GM23338 (cell line): Measurements from ENCODE around the gene DRAXIN. TPM values are rescaled to one million over a fixed set of nuclear protein-coding genes. Genes with fewer than 3 reads are reported as not detected.

Experiments
- ATAC-seq: fragments of 200-7000 bp; cut with Tn5 transposase; 3 replicates; pipeline ENCODE4 v1.9.1; 2020
- DNase-seq: peaks from one replicate; pipeline ENCODE4 v3.0.0-alpha.2; 2015; ENCODE audit warnings: low spot score
- H2AFZ ChIP-seq: fragments of 200-600 bp; sonication (generic); 2 replicates; pipeline ENCODE4 v1.8.0; 2016; ENCODE audit warnings: antibody characterized with exemption, mild to moderate bottlenecking, moderate library complexity
- H3F3A ChIP-seq: fragments of 200-600 bp; sonication (generic); replicated peaks from 2 replicates; pipeline ENCODE4 v1.8.0; 2017; ENCODE audit warnings: antibody characterized with exemption, mixed run types, low read depth
- H3K27ac ChIP-seq: fragments of 200-600 bp; sonication (generic); 2 replicates; pipeline ENCODE4 v1.6.1; 2016; ENCODE audit warnings: low read depth
- H3K27me3 ChIP-seq: fragments of 200-600 bp; sonication (generic); 2 replicates; pipeline ENCODE4 v1.8.0; 2016; ENCODE audit warnings: mild to moderate bottlenecking, mixed run types, moderate library complexity; ENCODE audit not compliant: insufficient read depth
- H3K36me3 ChIP-seq: fragments of 200-600 bp; sonication (generic); 2 replicates; pipeline ENCODE4 v1.8.0; 2016; ENCODE audit warnings: mild to moderate bottlenecking; ENCODE audit not compliant: insufficient read depth
- H3K4me1 ChIP-seq: fragments of 200-600 bp; sonication (generic); 2 replicates; pipeline ENCODE4 v1.8.0; 2016; ENCODE audit warnings: mild to moderate bottlenecking, moderate library complexity; ENCODE audit not compliant: insufficient read depth
- H3K4me2 ChIP-seq: fragments of 200-600 bp; sonication (generic); 2 replicates; pipeline ENCODE4 v1.7.1; 2017; ENCODE audit warnings: mixed run types
- H3K4me3 ChIP-seq: fragments of 200-600 bp; sonication (generic); 2 replicates; pipeline ENCODE4 v1.6.1; 2016; ENCODE audit warnings: mixed run types
- H3K79me2 ChIP-seq: fragments of 200-600 bp; sonication (generic); replicated peaks from 2 replicates; pipeline ENCODE4 v1.8.0; 2017; ENCODE audit warnings: mild to moderate bottlenecking; ENCODE audit not compliant: insufficient read depth
- H3K9me2 ChIP-seq: fragments of 200-600 bp; sonication (generic); 2 replicates; pipeline ENCODE4 v1.8.0; 2017; ENCODE audit not compliant: insufficient read depth
- H4K20me1 ChIP-seq: fragments of 200-600 bp; sonication (generic); replicated peaks from 2 replicates; pipeline ENCODE4 v1.8.0; 2017; ENCODE audit warnings: mild to moderate bottlenecking; ENCODE audit not compliant: insufficient read depth
- H3K27ac Mint-ChIP-seq: 2 replicates; pipeline ENCODE4 v1.8.0; 2020; ENCODE audit warnings: inconsistent platforms, mild to moderate bottlenecking, moderate library complexity, mixed read lengths
- H3K27me3 Mint-ChIP-seq: 3 replicates; pipeline ENCODE4 v1.8.0; 2022; ENCODE audit warnings: low read depth, mild to moderate bottlenecking, moderate library complexity, mixed read lengths, inconsistent platforms; ENCODE audit not compliant: insufficient read depth, poor library complexity
- H3K36me3 Mint-ChIP-seq: 3 replicates; pipeline ENCODE4 v1.8.0; 2021; ENCODE audit warnings: low read depth, mild to moderate bottlenecking, inconsistent platforms, moderate library complexity, mixed read lengths
- H3K4me1 Mint-ChIP-seq: 3 replicates; pipeline ENCODE4 v1.8.0; 2020; ENCODE audit warnings: mild to moderate bottlenecking, inconsistent platforms, mixed read lengths
- H3K4me3 Mint-ChIP-seq: 3 replicates; pipeline ENCODE4 v1.8.0; 2021; ENCODE audit warnings: moderate library complexity, mild to moderate bottlenecking, inconsistent platforms, mixed read lengths
- H3K9me3 Mint-ChIP-seq: 3 replicates; pipeline ENCODE4 v1.8.0; 2020; ENCODE audit warnings: moderate library complexity, mild to moderate bottlenecking, inconsistent platforms, mixed read lengths
- CREB1 ChIP-seq: fragments of 250-450 bp; sonication (Bioruptor Pico); IDR thresholded peaks from 2 replicates; pipeline ENCODE4 v1.5.0; 2020; ENCODE audit warnings: low read depth, mild to moderate bottlenecking, moderate library complexity
- EZH2 ChIP-seq: fragments of 200-600 bp; sonication (generic); IDR thresholded peaks from one replicate; pipeline ENCODE4 v1.8.0; 2017; ENCODE audit warnings: antibody characterized with exemption, mild to moderate bottlenecking, low read depth; ENCODE audit not compliant: unreplicated experiment
- EZH2phosphoT487 ChIP-seq: fragments of 200-600 bp; sonication (generic); IDR thresholded peaks from one replicate; pipeline ENCODE4 v1.8.1; 2018; ENCODE audit warnings: antibody characterized with exemption; ENCODE audit not compliant: unreplicated experiment
- JUNB ChIP-seq: IDR thresholded peaks from one replicate; pipeline ENCODE4 v1.6.1; 2016; ENCODE audit warnings: antibody characterized with exemption; ENCODE audit not compliant: unreplicated experiment
- NANOG ChIP-seq: IDR thresholded peaks from 2 replicates; pipeline ENCODE4 v1.6.1; 2016; ENCODE audit warnings: antibody characterized with exemption, borderline replicate concordance
- POLR2AphosphoS5 ChIP-seq: IDR thresholded peaks from 2 replicates; pipeline ENCODE4 v1.6.1; 2016; ENCODE audit warnings: antibody characterized with exemption, low read depth
- STAT1 ChIP-seq: IDR thresholded peaks from one replicate; pipeline ENCODE4 v1.6.1; 2016; ENCODE audit warnings: antibody characterized with exemption; ENCODE audit not compliant: unreplicated experiment
- ZNF114 ChIP-seq: fragments of 250-450 bp; sonication (Bioruptor Pico); IDR thresholded peaks from 2 replicates; pipeline ENCODE4 v1.5.0; 2020; ENCODE audit warnings: mild to moderate bottlenecking, moderate library complexity
- ZNF331 ChIP-seq: fragments of 250-450 bp; sonication (Bioruptor Pico); IDR thresholded peaks from 2 replicates; pipeline ENCODE4 v1.5.0; 2020; ENCODE audit warnings: low read depth, mild to moderate bottlenecking, moderate library complexity
- polyA plus RNA-seq: library from polyadenylated mRNA; unstranded; fragments of >200 nt; fragmentation: Nextera tagmentation; extraction: Ambion mirVana; gene quantifications from 2 replicates; pipeline ENCODE4 v1.2.1, GENCODE V29; 2016
- total RNA-seq: library from RNA; depleted of rRNA; stranded (reverse); fragments of >200 nt; shearing (Covaris generic); gene quantifications from 2 replicates; pipeline ENCODE4 v1.2.3, GENCODE V29; 2014
- TF ChIP-seq, protein P1 (sequence below): fragments of 250-450 bp; sonication (Bioruptor Pico); IDR thresholded peaks from 2 replicates; pipeline ENCODE4 v1.5.0; 2020; ENCODE audit warnings: mild to moderate bottlenecking, moderate library complexity
- TF ChIP-seq, protein P2 (sequence below), 2 experiments: fragments of 200-600 bp in 1 of 2; sonication (generic) in 1 of 2; conservative IDR thresholded peaks; 2 replicates each; pipeline versions ENCODE4 v1.5.1 to v1.6.1; 2016 to 2017; ENCODE audit warnings: antibody characterized with exemption in 2 of 2, low read depth in 2 of 2, mild to moderate bottlenecking in 2 of 2, moderate library complexity in 1 of 2
- TF ChIP-seq, protein P3 (sequence below): IDR thresholded peaks from 2 replicates; pipeline ENCODE4 v1.6.1; 2016; ENCODE audit warnings: antibody characterized with exemption
- TF ChIP-seq, protein P4 (sequence below): IDR thresholded peaks from one replicate; pipeline ENCODE4 v1.6.1; 2018; ENCODE audit warnings: antibody characterized with exemption; ENCODE audit not compliant: unreplicated experiment

DRAXIN gene
- total and polyA plus RNA-seq, 2 experiments from 2014 or later, result 7.6 to 23.0 TPM

DNA sequence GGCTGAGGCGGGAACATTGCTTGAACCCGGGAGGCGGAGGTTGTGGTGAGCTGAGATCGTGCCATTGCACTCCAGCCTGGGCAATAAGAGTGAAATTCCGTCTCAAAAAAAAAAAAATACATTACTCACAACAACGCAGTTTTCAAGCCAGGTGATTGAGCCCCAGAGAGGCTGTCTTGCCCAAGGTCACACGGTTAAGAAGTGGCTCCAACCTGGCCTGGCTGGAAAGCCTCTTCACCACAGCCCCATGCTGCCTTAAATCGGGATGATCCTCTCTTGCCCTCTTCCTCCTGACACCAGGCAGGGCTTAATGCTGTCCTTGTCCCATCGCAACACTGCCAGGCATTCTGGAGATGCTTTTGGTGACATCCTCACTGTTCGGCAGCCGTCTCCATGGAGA is 21.6 kb downstream of the DRAXIN start:
- no peak overlapping the region for H3K27ac Mint-ChIP-seq
- 0 out of 2 replicates have a peak, but pooled peaks cover 3% of the 10 kb centered on the region for H3F3A ChIP-seq
- peaks cover 37% of the 10 kb centered on the region for H3K36me3 Mint-ChIP-seq
- H3K4me2 ChIP-seq, result no peak overlapping the region
- H3K36me3 ChIP-seq, result no peaks in the 10 kb centered on the region
- no peaks in the 10 kb centered on the region for H3K9me2 ChIP-seq
- no peak overlapping the region for H3K4me3 ChIP-seq
- DNase-seq, result no peak
- H3K27me3 ChIP-seq, result no peaks in the 10 kb centered on the region
- no peaks in the 10 kb centered on the region; the same call in 1 of the 2 replicates for H4K20me1 ChIP-seq
- no peak overlapping the region for H3K4me3 Mint-ChIP-seq
- TF ChIP-seq EZH2 (no peak), ZNF331 (CRISPR knock-in tag) (no peak), POLR2AphosphoS5 (no peak), ZNF114 (CRISPR knock-in tag) (no peak), STAT1 (no peak), JUNB (no peak), NANOG (no peak), EZH2phosphoT487 (no peak), CREB1 (no peak)
- TF ChIP-seq, protein P1, sequence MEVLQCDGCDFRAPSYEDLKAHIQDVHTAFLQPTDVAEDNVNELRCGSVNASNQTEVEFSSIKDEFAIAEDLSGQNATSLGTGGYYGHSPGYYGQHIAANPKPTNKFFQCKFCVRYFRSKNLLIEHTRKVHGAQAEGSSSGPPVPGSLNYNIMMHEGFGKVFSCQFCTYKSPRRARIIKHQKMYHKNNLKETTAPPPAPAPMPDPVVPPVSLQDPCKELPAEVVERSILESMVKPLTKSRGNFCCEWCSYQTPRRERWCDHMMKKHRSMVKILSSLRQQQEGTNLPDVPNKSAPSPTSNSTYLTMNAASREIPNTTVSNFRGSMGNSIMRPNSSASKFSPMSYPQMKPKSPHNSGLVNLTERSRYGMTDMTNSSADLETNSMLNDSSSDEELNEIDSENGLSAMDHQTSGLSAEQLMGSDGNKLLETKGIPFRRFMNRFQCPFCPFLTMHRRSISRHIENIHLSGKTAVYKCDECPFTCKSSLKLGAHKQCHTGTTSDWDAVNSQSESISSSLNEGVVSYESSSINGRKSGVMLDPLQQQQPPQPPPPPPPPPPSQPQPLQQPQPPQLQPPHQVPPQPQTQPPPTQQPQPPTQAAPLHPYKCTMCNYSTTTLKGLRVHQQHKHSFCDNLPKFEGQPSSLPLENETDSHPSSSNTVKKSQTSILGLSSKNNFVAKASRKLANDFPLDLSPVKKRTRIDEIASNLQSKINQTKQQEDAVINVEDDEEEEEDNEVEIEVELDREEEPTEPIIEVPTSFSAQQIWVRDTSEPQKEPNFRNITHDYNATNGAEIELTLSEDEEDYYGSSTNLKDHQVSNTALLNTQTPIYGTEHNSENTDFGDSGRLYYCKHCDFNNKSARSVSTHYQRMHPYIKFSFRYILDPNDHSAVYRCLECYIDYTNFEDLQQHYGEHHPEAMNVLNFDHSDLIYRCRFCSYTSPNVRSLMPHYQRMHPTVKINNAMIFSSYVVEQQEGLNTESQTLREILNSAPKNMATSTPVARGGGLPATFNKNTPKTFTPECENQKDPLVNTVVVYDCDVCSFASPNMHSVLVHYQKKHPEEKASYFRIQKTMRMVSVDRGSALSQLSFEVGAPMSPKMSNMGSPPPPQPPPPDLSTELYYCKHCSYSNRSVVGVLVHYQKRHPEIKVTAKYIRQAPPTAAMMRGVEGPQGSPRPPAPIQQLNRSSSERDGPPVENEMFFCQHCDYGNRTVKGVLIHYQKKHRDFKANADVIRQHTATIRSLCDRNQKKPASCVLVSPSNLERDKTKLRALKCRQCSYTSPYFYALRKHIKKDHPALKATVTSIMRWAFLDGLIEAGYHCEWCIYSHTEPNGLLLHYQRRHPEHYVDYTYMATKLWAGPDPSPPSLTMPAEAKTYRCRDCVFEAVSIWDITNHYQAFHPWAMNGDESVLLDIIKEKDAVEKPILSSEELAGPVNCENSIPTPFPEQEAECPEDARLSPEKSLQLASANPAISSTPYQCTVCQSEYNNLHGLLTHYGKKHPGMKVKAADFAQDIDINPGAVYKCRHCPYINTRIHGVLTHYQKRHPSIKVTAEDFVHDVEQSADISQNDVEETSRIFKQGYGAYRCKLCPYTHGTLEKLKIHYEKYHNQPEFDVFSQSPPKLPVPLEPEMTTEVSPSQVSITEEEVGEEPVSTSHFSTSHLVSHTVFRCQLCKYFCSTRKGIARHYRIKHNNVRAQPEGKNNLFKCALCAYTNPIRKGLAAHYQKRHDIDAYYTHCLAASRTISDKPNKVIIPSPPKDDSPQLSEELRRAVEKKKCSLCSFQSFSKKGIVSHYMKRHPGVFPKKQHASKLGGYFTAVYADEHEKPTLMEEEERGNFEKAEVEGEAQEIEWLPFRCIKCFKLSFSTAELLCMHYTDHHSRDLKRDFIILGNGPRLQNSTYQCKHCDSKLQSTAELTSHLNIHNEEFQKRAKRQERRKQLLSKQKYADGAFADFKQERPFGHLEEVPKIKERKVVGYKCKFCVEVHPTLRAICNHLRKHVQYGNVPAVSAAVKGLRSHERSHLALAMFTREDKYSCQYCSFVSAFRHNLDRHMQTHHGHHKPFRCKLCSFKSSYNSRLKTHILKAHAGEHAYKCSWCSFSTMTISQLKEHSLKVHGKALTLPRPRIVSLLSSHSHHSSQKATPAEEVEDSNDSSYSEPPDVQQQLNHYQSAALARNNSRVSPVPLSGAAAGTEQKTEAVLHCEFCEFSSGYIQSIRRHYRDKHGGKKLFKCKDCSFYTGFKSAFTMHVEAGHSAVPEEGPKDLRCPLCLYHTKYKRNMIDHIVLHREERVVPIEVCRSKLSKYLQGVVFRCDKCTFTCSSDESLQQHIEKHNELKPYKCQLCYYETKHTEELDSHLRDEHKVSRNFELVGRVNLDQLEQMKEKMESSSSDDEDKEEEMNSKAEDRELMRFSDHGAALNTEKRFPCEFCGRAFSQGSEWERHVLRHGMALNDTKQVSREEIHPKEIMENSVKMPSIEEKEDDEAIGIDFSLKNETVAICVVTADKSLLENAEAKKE (CRISPR knock-in tag), result no peak
- TF ChIP-seq, protein P2, sequence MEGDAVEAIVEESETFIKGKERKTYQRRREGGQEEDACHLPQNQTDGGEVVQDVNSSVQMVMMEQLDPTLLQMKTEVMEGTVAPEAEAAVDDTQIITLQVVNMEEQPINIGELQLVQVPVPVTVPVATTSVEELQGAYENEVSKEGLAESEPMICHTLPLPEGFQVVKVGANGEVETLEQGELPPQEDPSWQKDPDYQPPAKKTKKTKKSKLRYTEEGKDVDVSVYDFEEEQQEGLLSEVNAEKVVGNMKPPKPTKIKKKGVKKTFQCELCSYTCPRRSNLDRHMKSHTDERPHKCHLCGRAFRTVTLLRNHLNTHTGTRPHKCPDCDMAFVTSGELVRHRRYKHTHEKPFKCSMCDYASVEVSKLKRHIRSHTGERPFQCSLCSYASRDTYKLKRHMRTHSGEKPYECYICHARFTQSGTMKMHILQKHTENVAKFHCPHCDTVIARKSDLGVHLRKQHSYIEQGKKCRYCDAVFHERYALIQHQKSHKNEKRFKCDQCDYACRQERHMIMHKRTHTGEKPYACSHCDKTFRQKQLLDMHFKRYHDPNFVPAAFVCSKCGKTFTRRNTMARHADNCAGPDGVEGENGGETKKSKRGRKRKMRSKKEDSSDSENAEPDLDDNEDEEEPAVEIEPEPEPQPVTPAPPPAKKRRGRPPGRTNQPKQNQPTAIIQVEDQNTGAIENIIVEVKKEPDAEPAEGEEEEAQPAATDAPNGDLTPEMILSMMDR (conservative IDR thresholded peaks at IDR 0.05; ENCODE audit: low read depth in 2 of 2), result no peak
- TF ChIP-seq, protein P3, sequence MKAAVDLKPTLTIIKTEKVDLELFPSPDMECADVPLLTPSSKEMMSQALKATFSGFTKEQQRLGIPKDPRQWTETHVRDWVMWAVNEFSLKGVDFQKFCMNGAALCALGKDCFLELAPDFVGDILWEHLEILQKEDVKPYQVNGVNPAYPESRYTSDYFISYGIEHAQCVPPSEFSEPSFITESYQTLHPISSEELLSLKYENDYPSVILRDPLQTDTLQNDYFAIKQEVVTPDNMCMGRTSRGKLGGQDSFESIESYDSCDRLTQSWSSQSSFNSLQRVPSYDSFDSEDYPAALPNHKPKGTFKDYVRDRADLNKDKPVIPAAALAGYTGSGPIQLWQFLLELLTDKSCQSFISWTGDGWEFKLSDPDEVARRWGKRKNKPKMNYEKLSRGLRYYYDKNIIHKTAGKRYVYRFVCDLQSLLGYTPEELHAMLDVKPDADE, result no peak
- TF ChIP-seq, protein P4, sequence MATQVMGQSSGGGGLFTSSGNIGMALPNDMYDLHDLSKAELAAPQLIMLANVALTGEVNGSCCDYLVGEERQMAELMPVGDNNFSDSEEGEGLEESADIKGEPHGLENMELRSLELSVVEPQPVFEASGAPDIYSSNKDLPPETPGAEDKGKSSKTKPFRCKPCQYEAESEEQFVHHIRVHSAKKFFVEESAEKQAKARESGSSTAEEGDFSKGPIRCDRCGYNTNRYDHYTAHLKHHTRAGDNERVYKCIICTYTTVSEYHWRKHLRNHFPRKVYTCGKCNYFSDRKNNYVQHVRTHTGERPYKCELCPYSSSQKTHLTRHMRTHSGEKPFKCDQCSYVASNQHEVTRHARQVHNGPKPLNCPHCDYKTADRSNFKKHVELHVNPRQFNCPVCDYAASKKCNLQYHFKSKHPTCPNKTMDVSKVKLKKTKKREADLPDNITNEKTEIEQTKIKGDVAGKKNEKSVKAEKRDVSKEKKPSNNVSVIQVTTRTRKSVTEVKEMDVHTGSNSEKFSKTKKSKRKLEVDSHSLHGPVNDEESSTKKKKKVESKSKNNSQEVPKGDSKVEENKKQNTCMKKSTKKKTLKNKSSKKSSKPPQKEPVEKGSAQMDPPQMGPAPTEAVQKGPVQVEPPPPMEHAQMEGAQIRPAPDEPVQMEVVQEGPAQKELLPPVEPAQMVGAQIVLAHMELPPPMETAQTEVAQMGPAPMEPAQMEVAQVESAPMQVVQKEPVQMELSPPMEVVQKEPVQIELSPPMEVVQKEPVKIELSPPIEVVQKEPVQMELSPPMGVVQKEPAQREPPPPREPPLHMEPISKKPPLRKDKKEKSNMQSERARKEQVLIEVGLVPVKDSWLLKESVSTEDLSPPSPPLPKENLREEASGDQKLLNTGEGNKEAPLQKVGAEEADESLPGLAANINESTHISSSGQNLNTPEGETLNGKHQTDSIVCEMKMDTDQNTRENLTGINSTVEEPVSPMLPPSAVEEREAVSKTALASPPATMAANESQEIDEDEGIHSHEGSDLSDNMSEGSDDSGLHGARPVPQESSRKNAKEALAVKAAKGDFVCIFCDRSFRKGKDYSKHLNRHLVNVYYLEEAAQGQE, result no peak
- H3K4me1 Mint-ChIP-seq, result peaks cover 10% of the 10 kb centered on the region; the same call in 2 of the 3 replicates
- no peak overlapping the region for H2AFZ ChIP-seq
- peaks cover 7% of the 10 kb centered on the region for H3K27me3 Mint-ChIP-seq
- no peaks in the 10 kb centered on the region for H3K79me2 ChIP-seq
- H3K9me3 Mint-ChIP-seq, result no peaks in the 10 kb centered on the region
- H3K4me1 ChIP-seq, result no peaks in the 10 kb centered on the region
- H3K27ac ChIP-seq, result no peak overlapping the region
- ATAC-seq, result no peak
